ENCODE data around the gene ATG7. TPM values are rescaled to one million over a fixed set of nuclear protein-coding genes. Genes with fewer than 3 reads are reported as not detected.

Gene ATG7
- polyA plus RNA-seq, 4 donors = 23.6 to 26.9 (median 25.2) TPM

- DNase-seq (ENCODE audit: low read depth in 4 of 4, low spot score in 2 of 4) = no peak
These were observed 257.1 kb downstream of the ATG7 start for GRCh38 chr3:11529281-11529680.

GRCh38 chr3:11530153-11530721, 258.0 kb downstream of the ATG7 start:
- DNase-seq (ENCODE audit: low read depth in 4 of 4, low spot score in 2 of 4) = no peak

- no peak for DNase-seq (ENCODE audit: low read depth in 4 of 4, low spot score in 2 of 4)
These were observed 260.8 kb downstream of the ATG7 start for GRCh38 chr3:11532931-11533391.

GRCh38 chr3:11534011-11534792, 262.0 kb downstream of the ATG7 start:
- DNase-seq (ENCODE audit: low read depth in 4 of 4, low spot score in 2 of 4) = no peak

- no peak for DNase-seq (ENCODE audit: low read depth in 4 of 4, low spot score in 2 of 4)
These were observed 262.6 kb downstream of the ATG7 start for GRCh38 chr3:11534793-11535101.

- DNase-seq (ENCODE audit: low read depth in 4 of 4, low spot score in 2 of 4) = no peak
These were observed 263.2 kb downstream of the ATG7 start for GRCh38 chr3:11535243-11535960.

GRCh38 chr3:11536132-11536935, 264.1 kb downstream of the ATG7 start:
- no peak for DNase-seq (ENCODE audit: low read depth in 4 of 4, low spot score in 2 of 4)

GRCh38 chr3:11536936-11537612, 264.9 kb downstream of the ATG7 start:
- DNase-seq (ENCODE audit: low read depth in 4 of 4, low spot score in 2 of 4) = no peak

- no peak for DNase-seq (ENCODE audit: low read depth in 4 of 4, low spot score in 2 of 4)
These were observed 266.4 kb downstream of the ATG7 start for GRCh38 chr3:11538581-11538980.

- DNase-seq (ENCODE audit: low read depth in 4 of 4, low spot score in 2 of 4) = no peak
These were observed 267.0 kb downstream of the ATG7 start for GRCh38 chr3:11539218-11539617.

- DNase-seq (ENCODE audit: low read depth in 4 of 4, low spot score in 2 of 4) = no peak
These were observed 267.5 kb downstream of the ATG7 start for GRCh38 chr3:11539677-11540076.

GRCh38 chr3:11541321-11542303, 269.4 kb downstream of the ATG7 start:
- DNase-seq (ENCODE audit: low read depth in 4 of 4, low spot score in 2 of 4) = no peak

GRCh38 chr3:11542551-11542950, 270.4 kb downstream of the ATG7 start:
- no peak for DNase-seq (ENCODE audit: low read depth in 4 of 4, low spot score in 2 of 4)

GRCh38 chr3:11543141-11543947, 271.1 kb downstream of the ATG7 start:
- no peak for DNase-seq (ENCODE audit: low read depth in 4 of 4, low spot score in 2 of 4)

GRCh38 chr3:11543948-11544387, 271.8 kb downstream of the ATG7 start:
- no peak for DNase-seq (ENCODE audit: low read depth in 4 of 4, low spot score in 2 of 4)

GRCh38 chr3:11544412-11545181, 272.4 kb downstream of the ATG7 start:
- no peak for DNase-seq (ENCODE audit: low read depth in 4 of 4, low spot score in 2 of 4)

- DNase-seq (ENCODE audit: low read depth in 4 of 4, low spot score in 2 of 4) = no peak
These were observed 273.1 kb downstream of the ATG7 start for GRCh38 chr3:11545186-11545851.
